HG02870 (cell line): ENCODE measurements around the gene NTMT2.

Experiments
- ATAC-seq: cut with Tn5 transposase; IDR thresholded peaks from one replicate; pipeline ENCODE4 v1.9.1; 2021; ENCODE audit warnings: mild to moderate bottlenecking, moderate library complexity; ENCODE audit not compliant: unreplicated experiment

NTMT2 gene

GRCh38 chr1:170205301-170205700, 59.5 kb downstream of the NTMT2 start:
- ATAC-seq, result no peak

GRCh38 chr1:170209125-170209524, 63.4 kb downstream of the NTMT2 start:
- no peak for ATAC-seq

GRCh38 chr1:170210142-170210541, 64.4 kb downstream of the NTMT2 start:
- ATAC-seq, result no peak

- ATAC-seq, result no peak
Observed at GRCh38 chr1:170213596-170213995, 67.8 kb downstream of the NTMT2 start.

- peak; percentile 71 for ATAC-seq
Observed at GRCh38 chr1:170214117-170215032, 68.6 kb downstream of the NTMT2 start.

- ATAC-seq, result no peak
Observed at GRCh38 chr1:170215072-170215885, 69.5 kb downstream of the NTMT2 start.

GRCh38 chr1:170217517-170218256, 71.9 kb downstream of the NTMT2 start:
- ATAC-seq, result no peak

- no peak for ATAC-seq
Observed at GRCh38 chr1:170218257-170218650, 72.5 kb downstream of the NTMT2 start.
